ENCODE results near the gene TACC2.

GRCh38 chr10:122243550-122243949, 254.6 kb downstream of the TACC2 start:
- TF ChIP-seq CTCF (IDR thresholded peaks at IDR 0.05): no peak
- TF ChIP-seq POLR2A (IDR thresholded peaks at IDR 0.05): no peak

Data from lower leg skin (tissue), 3 donors.